Neural progenitor cell (in vitro differentiated cells): ENCODE measurements around the gene ERBB4. TPM values are rescaled to one million over a fixed set of nuclear protein-coding genes. Genes with fewer than 3 reads are reported as not detected.

Source experiments
- DNase-seq: peaks from one replicate; pipeline ENCODE4 v3.0.0-alpha.2; 2016; ENCODE audit warnings: low spot score
- H2AFZ ChIP-seq: fragments of 200-600 bp; sonication (generic); replicated peaks from 2 replicates; pipeline ENCODE4 v1.6.1; 2016; ENCODE audit warnings: antibody characterized with exemption
- H3F3A ChIP-seq: fragments of 200-600 bp; sonication (generic); 2 replicates; pipeline ENCODE4 v1.6.1; 2016; ENCODE audit warnings: antibody characterized with exemption, low read depth
- H3K27ac ChIP-seq: fragments of 200-600 bp; sonication (generic); 2 replicates; pipeline ENCODE4 v1.5.1; 2016; ENCODE audit warnings: mild to moderate bottlenecking
- H3K27me3 ChIP-seq: fragments of 200-600 bp; sonication (generic); 2 replicates; pipeline ENCODE4 v1.6.1; 2016; ENCODE audit warnings: mild to moderate bottlenecking, moderate library complexity
- H3K36me3 ChIP-seq: fragments of 200-600 bp; sonication (generic); 2 replicates; pipeline ENCODE4 v1.5.1; 2016
- H3K4me1 ChIP-seq: fragments of 200-600 bp; sonication (generic); 2 replicates; pipeline ENCODE4 v1.6.1; 2016; ENCODE audit warnings: mixed run types
- H3K4me2 ChIP-seq: fragments of 200-600 bp; sonication (generic); 2 replicates; pipeline ENCODE4 v1.6.1; 2016
- H3K4me3 ChIP-seq: fragments of 200-600 bp; sonication (generic); 2 replicates; pipeline ENCODE4 v1.5.1; 2016
- H3K79me2 ChIP-seq: fragments of 200-600 bp; sonication (generic); 2 replicates; pipeline ENCODE4 v1.6.1; 2016; ENCODE audit warnings: low read depth
- H3K9ac ChIP-seq: fragments of 200-600 bp; sonication (generic); 2 replicates; pipeline ENCODE4 v1.6.1; 2016
- H3K9me3 ChIP-seq: fragments of 200-600 bp; sonication (generic); 2 replicates; pipeline ENCODE4 v1.5.1; 2016; ENCODE audit warnings: low read depth
- H4K20me1 ChIP-seq: fragments of 200-600 bp; sonication (generic); 2 replicates; pipeline ENCODE4 v1.6.1; 2016; ENCODE audit warnings: low read depth
- H3K27ac Mint-ChIP-seq: 3 replicates; pipeline ENCODE4 v1.8.0; 2021; ENCODE audit warnings: mixed read lengths
- H3K27me3 Mint-ChIP-seq: 2 replicates; pipeline ENCODE4 v1.8.0; 2022; ENCODE audit warnings: low read depth, mild to moderate bottlenecking, inconsistent platforms, moderate library complexity, mixed read lengths; ENCODE audit not compliant: insufficient read depth
- H3K36me3 Mint-ChIP-seq: 3 replicates; pipeline ENCODE4 v1.8.0; 2021; ENCODE audit warnings: mixed read lengths
- H3K4me1 Mint-ChIP-seq: 3 replicates; pipeline ENCODE4 v1.8.0; 2021; ENCODE audit warnings: mixed read lengths
- H3K4me3 Mint-ChIP-seq: 3 replicates; pipeline ENCODE4 v1.8.0; 2021; ENCODE audit warnings: mild to moderate bottlenecking, moderate library complexity, mixed read lengths
- H3K9me3 Mint-ChIP-seq: 3 replicates; pipeline ENCODE4 v1.8.0; 2020; ENCODE audit warnings: mixed read lengths
- EZH2 ChIP-seq: fragments of 200-600 bp; sonication (generic); IDR thresholded peaks from 2 replicates; pipeline ENCODE4 v1.6.1; 2017; ENCODE audit warnings: antibody characterized with exemption, mild to moderate bottlenecking, moderate library complexity
- EZH2phosphoT487 ChIP-seq: fragments of 200-600 bp; sonication (generic); IDR thresholded peaks from 2 replicates; pipeline ENCODE4 v1.6.1; 2017; ENCODE audit warnings: antibody characterized with exemption
- total RNA-seq: library from RNA; depleted of rRNA; stranded (reverse); fragments of >200 nt; gene quantifications from 2 replicates; pipeline ENCODE4 v1.2.3, GENCODE V29; 2015; ENCODE audit warnings: low replicate concordance
- TF ChIP-seq, protein P1 (sequence below): fragments of 200-600 bp; sonication (generic); IDR thresholded peaks from 2 replicates; pipeline ENCODE4 v1.5.1; 2017; ENCODE audit warnings: antibody characterized with exemption, mild to moderate bottlenecking

ERBB4 gene
- total RNA-seq, 1 donor from 2014 or later: 1.5 TPM

DNA sequence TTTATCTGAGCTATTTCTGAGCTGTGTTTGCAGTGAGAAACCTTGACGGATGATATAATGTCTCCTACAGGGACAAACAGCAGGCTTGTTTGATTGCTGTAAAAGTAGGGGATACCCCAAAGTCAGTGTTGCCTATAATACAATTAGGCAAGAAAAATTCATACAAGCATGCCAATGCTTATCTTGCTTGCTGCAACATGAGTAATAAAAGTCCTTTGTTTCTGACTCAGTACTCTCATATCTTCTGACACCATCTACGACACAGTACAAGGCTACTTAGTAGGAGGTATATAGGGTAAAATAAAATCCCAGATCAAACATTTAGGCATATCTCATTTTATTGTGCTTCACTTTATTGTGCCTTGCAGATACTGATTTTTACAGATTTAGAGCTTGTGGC is 33.0 kb downstream of the ERBB4 start:
- H3K9me3 ChIP-seq: no peaks in the 10 kb centered on the region
- H2AFZ ChIP-seq: no peak overlapping the region
- H3F3A ChIP-seq: no peaks in the 10 kb centered on the region
- H3K27me3 ChIP-seq: no peaks in the 10 kb centered on the region
- no peak overlapping the region for H3K9ac ChIP-seq
- Mint-ChIP-seq H3K36me3 (peaks cover 33% of the 10 kb centered on the region), H3K4me3 (no peak overlapping the region), H3K27me3 (no peaks in the 10 kb centered on the region), H3K4me1 (peaks cover 8% of the 10 kb centered on the region), H3K9me3 (peaks cover 7% of the 10 kb centered on the region), H3K27ac (no peak overlapping the region)
- no peaks in the 10 kb centered on the region for H3K4me1 ChIP-seq
- no peak for DNase-seq
- H3K79me2 ChIP-seq: no peaks in the 10 kb centered on the region
- H3K4me3 ChIP-seq: no peak overlapping the region
- no peaks in the 10 kb centered on the region for H4K20me1 ChIP-seq
- TF ChIP-seq, protein P1, sequence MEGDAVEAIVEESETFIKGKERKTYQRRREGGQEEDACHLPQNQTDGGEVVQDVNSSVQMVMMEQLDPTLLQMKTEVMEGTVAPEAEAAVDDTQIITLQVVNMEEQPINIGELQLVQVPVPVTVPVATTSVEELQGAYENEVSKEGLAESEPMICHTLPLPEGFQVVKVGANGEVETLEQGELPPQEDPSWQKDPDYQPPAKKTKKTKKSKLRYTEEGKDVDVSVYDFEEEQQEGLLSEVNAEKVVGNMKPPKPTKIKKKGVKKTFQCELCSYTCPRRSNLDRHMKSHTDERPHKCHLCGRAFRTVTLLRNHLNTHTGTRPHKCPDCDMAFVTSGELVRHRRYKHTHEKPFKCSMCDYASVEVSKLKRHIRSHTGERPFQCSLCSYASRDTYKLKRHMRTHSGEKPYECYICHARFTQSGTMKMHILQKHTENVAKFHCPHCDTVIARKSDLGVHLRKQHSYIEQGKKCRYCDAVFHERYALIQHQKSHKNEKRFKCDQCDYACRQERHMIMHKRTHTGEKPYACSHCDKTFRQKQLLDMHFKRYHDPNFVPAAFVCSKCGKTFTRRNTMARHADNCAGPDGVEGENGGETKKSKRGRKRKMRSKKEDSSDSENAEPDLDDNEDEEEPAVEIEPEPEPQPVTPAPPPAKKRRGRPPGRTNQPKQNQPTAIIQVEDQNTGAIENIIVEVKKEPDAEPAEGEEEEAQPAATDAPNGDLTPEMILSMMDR: no peak
- TF ChIP-seq EZH2: no peak
- no peak for TF ChIP-seq EZH2phosphoT487
- no peak overlapping the region for H3K27ac ChIP-seq
- no peak overlapping the region for H3K4me2 ChIP-seq
- no peaks in the 10 kb centered on the region for H3K36me3 ChIP-seq

DNA sequence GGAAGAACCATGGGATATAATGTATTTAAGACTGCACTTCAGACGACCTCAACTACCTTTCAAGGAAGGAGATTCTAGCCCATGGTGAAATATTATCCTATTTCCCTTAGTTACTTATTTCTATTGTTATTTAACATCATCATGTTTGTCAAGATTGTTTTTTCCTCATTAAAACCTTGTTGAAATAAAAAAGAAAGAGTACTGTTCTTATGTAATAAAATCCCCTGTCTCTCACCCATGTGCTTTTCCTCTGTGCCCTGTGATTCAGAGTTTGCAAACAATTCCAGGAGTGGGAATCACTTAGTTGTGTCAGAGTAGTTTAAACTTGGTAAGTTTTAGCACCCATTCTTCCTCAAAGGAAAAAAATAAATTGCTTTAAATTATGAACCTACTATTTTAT is 43.6 kb downstream of the ERBB4 start:
- no peaks in the 10 kb centered on the region for H4K20me1 ChIP-seq
- no peaks in the 10 kb centered on the region for H3K9me3 ChIP-seq
- H3K9me3 Mint-ChIP-seq: peaks cover 10% of the 10 kb centered on the region
- no peak overlapping the region for H3K4me3 Mint-ChIP-seq
- H3K4me1 ChIP-seq: no peaks in the 10 kb centered on the region
- H3K4me2 ChIP-seq: no peak overlapping the region
- no peaks in the 10 kb centered on the region for H3K27me3 ChIP-seq
- no peak overlapping the region for H3K27ac ChIP-seq
- H3K36me3 ChIP-seq: no peaks in the 10 kb centered on the region
- peaks cover 23% of the 10 kb centered on the region for H3K36me3 Mint-ChIP-seq
- no peak overlapping the region for H3K9ac ChIP-seq
- H3F3A ChIP-seq: no peaks in the 10 kb centered on the region
- no peaks in the 10 kb centered on the region for H3K79me2 ChIP-seq
- TF ChIP-seq EZH2 (no peak), EZH2phosphoT487 (no peak)
- TF ChIP-seq, protein P1: no peak
- no peaks in the 10 kb centered on the region for H3K27me3 Mint-ChIP-seq
- DNase-seq: no peak
- no peak overlapping the region for H2AFZ ChIP-seq
- no peak overlapping the region for H3K4me3 ChIP-seq
- H3K27ac Mint-ChIP-seq: no peak overlapping the region
- H3K4me1 Mint-ChIP-seq: no peaks in the 10 kb centered on the region

DNA sequence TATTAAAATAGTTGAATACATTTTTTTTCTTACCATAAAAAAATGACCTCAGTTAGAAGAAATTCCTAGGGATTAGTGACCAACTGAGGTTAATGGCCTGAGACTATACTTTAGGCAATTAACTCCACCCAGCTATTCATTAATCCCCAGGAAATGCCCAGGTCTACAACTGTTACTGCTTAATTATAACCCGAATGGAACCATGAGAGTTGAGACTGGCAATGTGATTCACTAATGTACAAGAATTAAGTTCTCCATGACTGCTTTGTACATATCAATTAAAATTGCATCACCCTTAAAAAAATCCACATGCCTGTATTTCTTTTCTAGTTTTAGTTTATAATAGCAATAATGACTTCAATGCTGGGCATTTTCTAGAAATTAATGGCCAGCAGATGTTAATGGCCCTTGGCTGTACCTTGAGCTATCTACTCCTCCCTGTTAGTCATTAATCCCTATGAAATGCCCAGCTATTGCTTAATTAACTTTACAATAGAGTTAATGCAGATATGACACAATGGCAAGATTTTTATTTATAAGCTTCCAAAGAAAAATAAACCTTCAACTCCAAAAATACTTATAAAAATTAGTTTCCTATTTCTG is 44.1 kb downstream of the ERBB4 start:
- no peaks in the 10 kb centered on the region for H3K9me3 ChIP-seq
- no peaks in the 10 kb centered on the region for H3K79me2 ChIP-seq
- Mint-ChIP-seq H3K27me3 (no peaks in the 10 kb centered on the region), H3K4me1 (no peaks in the 10 kb centered on the region), H3K27ac (no peak overlapping the region), H3K36me3 (peaks cover 18% of the 10 kb centered on the region), H3K4me3 (no peak overlapping the region), H3K9me3 (peaks cover 9% of the 10 kb centered on the region)
- H3K4me3 ChIP-seq: no peak overlapping the region
- TF ChIP-seq EZH2phosphoT487: no peak
- TF ChIP-seq, protein P1: no peak
- TF ChIP-seq EZH2: no peak
- H3K4me1 ChIP-seq: no peaks in the 10 kb centered on the region
- H3K4me2 ChIP-seq: no peak overlapping the region
- H3K36me3 ChIP-seq: no peaks in the 10 kb centered on the region
- H3K27me3 ChIP-seq: no peaks in the 10 kb centered on the region
- H3F3A ChIP-seq: no peaks in the 10 kb centered on the region
- no peak overlapping the region for H2AFZ ChIP-seq
- no peak for DNase-seq
- H3K27ac ChIP-seq: no peak overlapping the region
- H3K9ac ChIP-seq: no peak overlapping the region
- H4K20me1 ChIP-seq: no peaks in the 10 kb centered on the region
